ENCODE results near the gene PROSER2.

PROSER2 gene

GRCh38 chr10:11874568-11875493 lies 51.7 kb downstream of the PROSER2 start:
- peak overlapping the region; percentile 51 for H3K27ac ChIP-seq (ENCODE audit: low read length)
- peaks cover 23% of the 10 kb centered on the region for H3K4me1 ChIP-seq (ENCODE audit: control insufficient read depth, low read depth, low read length)
- H3K27me3 ChIP-seq (ENCODE audit: control insufficient read depth, insufficient read depth, low read length) = no peaks in the 10 kb centered on the region
- peak overlapping the region; percentile 59 for H3K9ac ChIP-seq (ENCODE audit: low read length)
- no peaks in the 10 kb centered on the region for H3K9me3 ChIP-seq (ENCODE audit: control insufficient read depth, low read depth, low read length)
- H3K4me3 ChIP-seq (ENCODE audit: low read length) = peak overlapping the region; percentile 54
- H3K36me3 ChIP-seq (ENCODE audit: control insufficient read depth, low read depth, low read length) = no peaks in the 10 kb centered on the region

GRCh38 chr10:11875494-11876281 lies 52.5 kb downstream of the PROSER2 start:
- H3K27ac ChIP-seq (ENCODE audit: low read length) = peak overlapping the region; percentile 51
- H3K9ac ChIP-seq (ENCODE audit: low read length) = peak overlapping the region; percentile 59
- no peaks in the 10 kb centered on the region for H3K27me3 ChIP-seq (ENCODE audit: control insufficient read depth, insufficient read depth, low read length)
- H3K9me3 ChIP-seq (ENCODE audit: control insufficient read depth, low read depth, low read length) = no peaks in the 10 kb centered on the region
- H3K36me3 ChIP-seq (ENCODE audit: control insufficient read depth, low read depth, low read length) = no peaks in the 10 kb centered on the region
- peaks cover 23% of the 10 kb centered on the region for H3K4me1 ChIP-seq (ENCODE audit: control insufficient read depth, low read depth, low read length)
- peak overlapping the region; percentile 54 for H3K4me3 ChIP-seq (ENCODE audit: low read length)

- Histone ChIP-seq H3K36me3 (ENCODE audit: control insufficient read depth, low read depth, low read length) (no peaks in the 10 kb centered on the region), H3K27ac (ENCODE audit: low read length) (no peak overlapping the region), H3K4me1 (ENCODE audit: control insufficient read depth, low read depth, low read length) (peaks cover 23% of the 10 kb centered on the region), H3K4me3 (ENCODE audit: low read length) (no peak overlapping the region), H3K9me3 (ENCODE audit: control insufficient read depth, low read depth, low read length) (no peaks in the 10 kb centered on the region), H3K27me3 (ENCODE audit: control insufficient read depth, insufficient read depth, low read length) (no peaks in the 10 kb centered on the region), H3K9ac (ENCODE audit: low read length) (no peak overlapping the region)
Observed at GRCh38 chr10:11876324-11876723, 53.2 kb downstream of the PROSER2 start.

- Histone ChIP-seq H3K4me3 (ENCODE audit: low read length) (no peak overlapping the region), H3K27ac (ENCODE audit: low read length) (no peak overlapping the region), H3K36me3 (ENCODE audit: control insufficient read depth, low read depth, low read length) (no peaks in the 10 kb centered on the region), H3K9ac (ENCODE audit: low read length) (no peak overlapping the region), H3K9me3 (ENCODE audit: control insufficient read depth, low read depth, low read length) (no peaks in the 10 kb centered on the region), H3K27me3 (ENCODE audit: control insufficient read depth, insufficient read depth, low read length) (no peaks in the 10 kb centered on the region), H3K4me1 (ENCODE audit: control insufficient read depth, low read depth, low read length) (peaks cover 23% of the 10 kb centered on the region)
Observed at GRCh38 chr10:11876805-11877590, 53.8 kb downstream of the PROSER2 start.

GRCh38 chr10:11877591-11877905 lies 54.4 kb downstream of the PROSER2 start:
- Histone ChIP-seq H3K4me1 (ENCODE audit: control insufficient read depth, low read depth, low read length) (peaks cover 23% of the 10 kb centered on the region), H3K4me3 (ENCODE audit: low read length) (no peak overlapping the region), H3K9me3 (ENCODE audit: control insufficient read depth, low read depth, low read length) (no peaks in the 10 kb centered on the region), H3K27ac (ENCODE audit: low read length) (no peak overlapping the region), H3K9ac (ENCODE audit: low read length) (no peak overlapping the region), H3K36me3 (ENCODE audit: control insufficient read depth, low read depth, low read length) (no peaks in the 10 kb centered on the region), H3K27me3 (ENCODE audit: control insufficient read depth, insufficient read depth, low read length) (no peaks in the 10 kb centered on the region)

GRCh38 chr10:11878776-11879175 lies 55.6 kb downstream of the PROSER2 start:
- Histone ChIP-seq H3K4me3 (ENCODE audit: low read length) (no peak overlapping the region), H3K27me3 (ENCODE audit: control insufficient read depth, insufficient read depth, low read length) (no peaks in the 10 kb centered on the region), H3K4me1 (ENCODE audit: control insufficient read depth, low read depth, low read length) (peaks cover 23% of the 10 kb centered on the region), H3K27ac (ENCODE audit: low read length) (no peak overlapping the region), H3K36me3 (ENCODE audit: control insufficient read depth, low read depth, low read length) (no peaks in the 10 kb centered on the region), H3K9ac (ENCODE audit: low read length) (no peak overlapping the region), H3K9me3 (ENCODE audit: control insufficient read depth, low read depth, low read length) (no peaks in the 10 kb centered on the region)

GRCh38 chr10:11879387-11880094 lies 56.4 kb downstream of the PROSER2 start:
- Histone ChIP-seq H3K4me3 (ENCODE audit: low read length) (no peak overlapping the region), H3K9ac (ENCODE audit: low read length) (no peak overlapping the region), H3K27me3 (ENCODE audit: control insufficient read depth, insufficient read depth, low read length) (no peaks in the 10 kb centered on the region), H3K9me3 (ENCODE audit: control insufficient read depth, low read depth, low read length) (no peaks in the 10 kb centered on the region), H3K4me1 (ENCODE audit: control insufficient read depth, low read depth, low read length) (peaks cover 19% of the 10 kb centered on the region), H3K27ac (ENCODE audit: low read length) (no peak overlapping the region), H3K36me3 (ENCODE audit: control insufficient read depth, low read depth, low read length) (no peaks in the 10 kb centered on the region)

GRCh38 chr10:11880151-11881029 lies 57.2 kb downstream of the PROSER2 start:
- peaks cover 10% of the 10 kb centered on the region for H3K4me1 ChIP-seq (ENCODE audit: control insufficient read depth, low read depth, low read length)
- no peak overlapping the region for H3K9ac ChIP-seq (ENCODE audit: low read length)

GRCh38 chr10:11881030-11881476 lies 57.9 kb downstream of the PROSER2 start:
- Histone ChIP-seq H3K36me3 (ENCODE audit: control insufficient read depth, low read depth, low read length) (no peaks in the 10 kb centered on the region), H3K9me3 (ENCODE audit: control insufficient read depth, low read depth, low read length) (no peaks in the 10 kb centered on the region), H3K27me3 (ENCODE audit: control insufficient read depth, insufficient read depth, low read length) (no peaks in the 10 kb centered on the region), H3K4me3 (ENCODE audit: low read length) (no peak overlapping the region), H3K9ac (ENCODE audit: low read length) (no peak overlapping the region), H3K4me1 (ENCODE audit: control insufficient read depth, low read depth, low read length) (peaks cover 3% of the 10 kb centered on the region), H3K27ac (ENCODE audit: low read length) (no peak overlapping the region)

More at GRCh38 chr10:11880151-11881029, 57.2 kb downstream of the PROSER2 start:
- no peaks in the 10 kb centered on the region for H3K27me3 ChIP-seq (ENCODE audit: control insufficient read depth, insufficient read depth, low read length)
- no peaks in the 10 kb centered on the region for H3K9me3 ChIP-seq (ENCODE audit: control insufficient read depth, low read depth, low read length)
- H3K4me3 ChIP-seq (ENCODE audit: low read length) = no peak overlapping the region
- no peaks in the 10 kb centered on the region for H3K36me3 ChIP-seq (ENCODE audit: control insufficient read depth, low read depth, low read length)
- no peak overlapping the region for H3K27ac ChIP-seq (ENCODE audit: low read length)
